Measurements from ENCODE around the gene PSPH.
A peak's percentile ranks its signal among the peaks of the same experiment; 100 is the strongest.
"Not testable (repeated sequence)": the region's sequence is repeated elsewhere in the genome, so short reads cannot be mapped to it uniquely, and the experiment has no call there.

Gene PSPH

GRCh38 chr7:56051339-56052191 lies at the start of gene PSPH, which contains the start of gene CCT6A:
Gene PSPH, minus strand, starts transcription at chr7:56051444. Its CDS starts 30,232 bp downstream, at chr7:56021212.
Gene CCT6A, plus strand, starts transcription at chr7:56051765. Its CDS starts 84 bp downstream, at chr7:56051849.
- DNase-seq, result peak; percentile 99

- peak; percentile 16 for DNase-seq
These were observed 48.4 kb upstream of the PSPH start for GRCh38 chr7:56099653-56100052.

- DNase-seq, result not testable (repeated sequence)
These were observed 47.2 kb upstream of the PSPH start for GRCh38 chr7:56098187-56099008.

- DNase-seq, result peak; percentile 22
These were observed 46.5 kb upstream of the PSPH start for GRCh38 chr7:56097700-56098099.

- DNase-seq, result peak; percentile 72
These were observed 41.7 kb upstream of the PSPH start, which contains the start of gene PHKG1 for GRCh38 chr7:56092789-56093531. Gene PHKG1, minus strand, starts transcription at chr7:56092952. Its CDS starts 4,011 bp downstream, at chr7:56088941.

DNA sequence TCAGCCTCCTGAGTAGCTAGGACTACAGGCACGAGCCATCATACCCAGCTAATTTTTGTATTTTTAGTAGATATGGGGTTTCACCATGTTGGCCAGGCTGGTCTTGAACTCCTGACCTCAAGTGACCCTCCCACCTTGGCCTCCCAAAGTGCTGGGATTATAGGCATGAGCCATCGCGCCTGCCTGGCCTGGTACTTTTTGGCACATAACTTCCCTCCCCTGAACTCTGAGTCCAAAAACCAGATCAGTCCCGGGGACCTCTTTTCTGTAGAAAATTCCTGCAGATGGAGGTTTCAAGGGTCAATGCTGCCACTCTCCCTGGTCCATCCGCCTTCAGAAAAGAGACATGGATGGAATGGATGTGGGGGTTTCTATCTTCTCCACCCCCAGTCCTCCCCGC lies 41.1 kb upstream of the PSPH start:
- not testable (repeated sequence) for DNase-seq

- no peak for DNase-seq
These were observed 40.3 kb upstream of the PSPH start for GRCh38 chr7:56091591-56091990.

DNA sequence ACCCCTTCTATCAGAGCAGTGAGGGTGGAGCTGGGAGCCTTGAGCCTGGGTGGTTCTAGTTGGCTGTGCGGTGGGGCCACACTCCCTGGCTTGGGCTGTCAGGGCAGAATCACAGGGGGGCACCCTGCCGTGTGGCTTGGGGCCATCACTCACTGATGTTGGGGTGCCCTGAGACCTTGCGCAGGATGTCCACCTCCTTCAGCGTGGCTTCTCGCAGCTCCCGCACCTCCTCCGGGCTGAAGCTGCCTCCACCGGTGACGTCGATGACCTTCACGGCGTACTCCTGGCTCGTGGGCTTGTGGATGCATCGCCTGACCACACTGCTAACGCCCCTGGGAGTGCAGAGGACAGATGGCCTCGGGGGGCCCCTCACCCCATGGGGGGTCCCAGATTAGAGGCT lies 36.2 kb upstream of the PSPH start:
- DNase-seq, result no peak

GRCh38 chr7:56086761-56087160 lies 35.5 kb upstream of the PSPH start:
- no peak for DNase-seq

GRCh38 chr7:56083150-56083785 lies 32.0 kb upstream of the PSPH start:
- no peak for DNase-seq

GRCh38 chr7:56081626-56082340 lies 30.5 kb upstream of the PSPH start:
- no peak for DNase-seq

GRCh38 chr7:56080726-56081435 lies 29.6 kb upstream of the PSPH start:
- not testable (repeated sequence) for DNase-seq

DNA sequence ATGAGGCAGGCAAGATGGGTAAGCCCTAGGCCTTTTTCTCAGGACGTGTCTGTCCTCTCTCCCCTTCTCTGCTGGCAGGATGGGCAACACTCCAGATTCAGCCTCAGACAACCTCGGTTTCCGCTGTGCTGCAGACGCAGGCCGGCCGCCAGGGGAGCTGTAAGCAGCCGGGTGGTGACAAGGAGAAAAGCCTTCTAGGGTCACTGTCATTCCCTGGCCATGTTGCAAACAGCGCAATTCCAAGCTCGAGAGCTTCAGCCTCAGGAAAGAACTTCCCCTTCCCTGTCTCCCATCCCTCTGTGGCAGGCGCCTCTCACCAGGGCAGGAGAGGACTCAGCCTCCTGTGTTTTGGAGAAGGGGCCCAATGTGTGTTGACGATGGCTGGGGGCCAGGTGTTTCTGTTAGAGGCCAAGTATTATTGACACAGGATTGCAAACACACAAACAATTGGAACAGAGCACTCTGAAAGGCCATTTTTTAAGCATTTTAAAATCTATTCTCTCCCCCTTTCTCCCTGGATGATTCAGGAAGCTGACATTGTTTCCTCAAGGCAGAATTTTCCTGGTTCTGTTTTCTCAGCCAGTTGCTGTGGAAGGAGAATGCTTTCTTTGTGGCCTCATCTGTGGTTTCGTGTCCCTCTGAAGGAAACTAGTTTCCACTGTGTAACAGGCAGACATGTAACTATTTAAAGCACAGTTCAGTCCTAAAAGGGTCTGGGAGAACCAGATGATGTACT lies 28.4 kb upstream of the PSPH start:
- DNase-seq, result peak; percentile 92

- DNase-seq, result no peak
These were observed 27.0 kb upstream of the PSPH start for GRCh38 chr7:56078196-56078595.

DNA sequence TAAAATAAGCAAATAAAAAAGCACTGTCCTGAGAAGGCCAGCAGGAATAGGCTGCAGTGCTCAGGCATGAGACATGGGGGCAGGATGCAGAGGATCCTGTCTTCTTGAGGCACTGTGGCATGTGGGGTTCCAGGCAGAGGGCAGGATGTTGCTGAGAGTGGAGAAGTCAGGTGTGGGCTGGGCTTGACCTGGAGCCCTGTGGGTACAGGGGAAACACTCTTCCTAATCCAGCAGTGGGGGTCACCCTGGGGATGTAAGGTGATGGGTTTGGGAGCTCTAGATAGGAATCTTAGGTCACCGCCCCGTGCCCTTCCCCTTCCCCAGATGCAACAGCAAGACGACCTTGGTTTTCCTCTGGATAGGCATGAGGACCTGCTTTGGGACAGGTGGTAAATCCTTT lies 26.4 kb upstream of the PSPH start:
- no peak for DNase-seq

DNA sequence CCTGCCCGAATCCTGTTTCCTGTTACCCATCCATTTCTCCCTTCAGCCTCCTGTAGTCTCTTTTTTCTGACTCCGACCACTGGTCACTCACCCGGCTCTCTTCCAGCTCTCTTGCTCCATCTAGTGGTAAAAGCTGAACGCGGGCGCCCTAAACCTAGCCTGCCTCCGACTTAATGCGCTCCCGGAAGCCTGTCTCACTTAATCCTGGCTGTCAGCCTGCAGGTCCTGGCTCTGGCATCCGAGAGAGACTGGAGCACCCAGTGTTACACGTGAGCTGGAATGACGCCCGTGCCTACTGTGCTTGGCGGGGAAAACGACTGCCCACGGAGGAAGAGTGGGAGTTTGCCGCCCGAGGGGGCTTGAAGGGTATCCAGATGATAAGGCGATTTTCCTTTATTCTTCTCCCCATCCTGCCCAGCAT lies 23.1 kb upstream of the PSPH start:
- peak; percentile 94 for DNase-seq

GRCh38 chr7:56066376-56066775 lies 15.1 kb upstream of the PSPH start:
- DNase-seq, result not testable (repeated sequence)

- peak; percentile 94 for DNase-seq
These were observed 12.8 kb upstream of the PSPH start, which contains the start of gene SUMF2 for GRCh38 chr7:56063882-56064625. Gene SUMF2, plus strand, starts transcription at chr7:56064286. Its CDS starts 26 bp downstream, at chr7:56064312.

GRCh38 chr7:56063500-56063881 lies 12.2 kb upstream of the PSPH start:
- peak; percentile 59 for DNase-seq

All from DMS53 (cell line).